Measurements from ENCODE around the gene PDCL3. TPM values are rescaled to one million over a fixed set of nuclear protein-coding genes. Genes with fewer than 3 reads are reported as not detected.

Gene PDCL3
- total and polyA plus RNA-seq, 7 experiments from 2014 or later = 16.6 to 63.4 (median 21.3) TPM

- Mint-ChIP-seq H3K4me3 (peak overlapping the region; percentile 67 to 81 (median 76)), H3K27me3 (peaks cover 0 to 2% (median 0%) of the 10 kb centered on the region in 5 donors), H3K36me3 (peaks cover 0 to 9% (median 0%) of the 10 kb centered on the region in 5 donors), H3K9me3 (peaks cover 0 to 4% (median 0%) of the 10 kb centered on the region in 11 donors), H3K27ac (peak overlapping the region; percentile 72 to 94 (median 90)), H3K4me1 (peaks cover 20 to 41% (median 30%) of the 10 kb centered on the region in 7 donors)
- no peaks in the 10 kb centered on the region for H3K36me3 ChIP-seq (ENCODE audit: control insufficient read depth in 2 of 3, insufficient read depth in 3 of 3, low read length in 3 of 3)
- DNase-seq = peak; percentile 13 to 43 (median 34)
- peaks cover 10 to 16% of the 10 kb centered on the region in 2 donors for H3K4me1 ChIP-seq (ENCODE audit: control insufficient read depth in 2 of 2, insufficient read depth in 2 of 2, low read length in 2 of 2)
- CTCF ChIA-PET = interaction anchor here (0.8 to 1.0 kb wide), 2 partner anchors 55 to 431 kb away, joined by 3 read pairs; no protein-coding TSS in a partner anchor
- POLR2A ChIA-PET = no interaction called here
- H3K27ac ChIP-seq (ENCODE audit: low read depth, low read length) = peak overlapping the region; percentile 61
- peak; percentile 80 for ATAC-seq
- H3K27me3 ChIP-seq (ENCODE audit: control insufficient read depth in 2 of 2, insufficient read depth in 2 of 2, low read length in 2 of 2) = no peaks in the 10 kb centered on the region
- no peaks in the 10 kb centered on the region for H3K9me3 ChIP-seq (ENCODE audit: control insufficient read depth in 2 of 3, low read length in 3 of 3)
- peak overlapping the region; percentile 49 for H3K4me3 ChIP-seq (ENCODE audit: low read length)
- intact Hi-C loops (cut with micrococcal nuclease) = loop anchor here (1.0 to 2.0 kb wide), 3 partner anchors 7 to 448 kb away; partner anchors contain the start of genes PDCL3 (in 2 of the 2) and RPL31 (in 1 of the 2)
These were observed 7.9 kb upstream of the PDCL3 start for GRCh38 chr2:100554798-100555407.

DNA sequence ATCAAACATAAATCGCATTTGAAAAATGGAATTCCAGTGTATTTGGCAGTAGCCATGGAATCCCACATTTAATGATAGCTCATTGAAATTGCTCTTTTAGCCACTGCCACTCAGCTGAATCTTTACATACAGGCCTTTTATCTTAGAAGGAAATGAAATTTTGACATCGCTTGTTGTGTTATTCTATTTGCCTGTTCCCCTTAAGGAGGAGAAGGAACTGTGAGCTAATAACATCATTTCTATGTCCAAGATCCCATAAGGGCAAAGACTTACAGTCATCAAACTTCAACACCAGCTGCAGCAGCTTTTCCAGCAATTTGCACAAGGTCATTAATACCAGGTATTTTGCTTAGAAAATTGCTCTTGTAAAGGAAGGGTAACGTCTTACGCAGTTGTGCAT, 6.0 kb upstream of the PDCL3 start:
- DNase-seq (no peak), ATAC-seq (no peak)
- Mint-ChIP-seq H3K4me1 (peaks cover 23 to 56% (median 43%) of the 10 kb centered on the region in 7 donors), H3K4me3 (no peak overlapping the region), H3K9me3 (peaks cover 0 to 4% (median 0%) of the 10 kb centered on the region in 11 donors), H3K36me3 (peaks cover 0 to 9% (median 0%) of the 10 kb centered on the region in 5 donors), H3K27me3 (no peaks in the 10 kb centered on the region), H3K27ac (peak overlapping the region in 4 of 9 donors; percentile 13 to 99 (median 60))
- peaks cover 16 to 23% of the 10 kb centered on the region in 2 donors for H3K4me1 ChIP-seq (ENCODE audit: control insufficient read depth in 2 of 2, insufficient read depth in 2 of 2, low read length in 2 of 2)
- H3K4me3 ChIP-seq (ENCODE audit: low read length) = no peak overlapping the region
- no peaks in the 10 kb centered on the region for H3K36me3 ChIP-seq (ENCODE audit: control insufficient read depth in 2 of 3, insufficient read depth in 3 of 3, low read length in 3 of 3)
- CTCF ChIA-PET = no interaction called here
- intact Hi-C loops (cut with micrococcal nuclease) = no loop called here
- POLR2A ChIA-PET = no interaction called here
- no peak overlapping the region for H3K27ac ChIP-seq (ENCODE audit: low read depth, low read length)
- H3K27me3 ChIP-seq (ENCODE audit: control insufficient read depth in 2 of 2, insufficient read depth in 2 of 2, low read length in 2 of 2) = no peaks in the 10 kb centered on the region
- no peaks in the 10 kb centered on the region for H3K9me3 ChIP-seq (ENCODE audit: control insufficient read depth in 2 of 3, low read length in 3 of 3)

DNA sequence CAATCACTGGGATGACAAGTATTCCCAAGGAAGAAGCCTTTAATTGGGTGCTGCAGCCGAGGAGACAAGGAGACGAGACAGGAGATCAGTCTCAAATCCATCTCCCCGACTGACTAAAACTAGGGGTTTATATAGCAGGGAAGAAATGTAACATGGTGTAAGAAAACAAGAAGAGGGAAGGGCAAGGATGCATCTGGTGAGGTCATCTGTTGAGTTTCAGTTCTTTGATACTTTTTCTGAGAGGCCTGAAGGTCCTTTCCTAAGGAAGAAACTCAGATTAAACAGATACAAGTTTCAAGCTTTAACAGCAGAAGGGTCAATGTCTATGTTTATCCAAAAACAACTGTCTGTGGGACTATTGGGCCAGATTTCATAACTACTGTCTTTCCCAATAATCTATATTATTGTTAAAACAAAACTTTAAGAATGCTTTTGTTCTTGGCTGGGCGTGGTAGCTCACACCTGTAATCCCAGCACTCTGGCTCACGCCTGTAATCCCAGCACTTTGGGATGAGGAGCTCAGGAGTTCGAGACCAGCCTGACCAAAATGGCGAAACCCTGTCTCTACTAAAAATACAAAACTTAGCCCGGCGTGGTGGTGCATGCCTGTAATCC, 2.5 kb upstream of the PDCL3 start:
- H3K27ac Mint-ChIP-seq = peak overlapping the region; percentile 65 to 99 (median 98)
- no peak for ATAC-seq
- DNase-seq = no peak
- ChIA-PET CTCF (no interaction called here), POLR2A (interaction anchor here (1.0 to 4.3 kb wide), 2 partner anchors 8 to 20 kb away, joined by 4 to 82 read pairs; no protein-coding TSS in a partner anchor)
- peaks cover 15 to 67% (median 43%) of the 10 kb centered on the region in 7 donors for H3K4me1 Mint-ChIP-seq
- Histone ChIP-seq H3K4me1 (ENCODE audit: control insufficient read depth in 2 of 2, insufficient read depth in 2 of 2, low read length in 2 of 2) (peaks cover 17% of the 10 kb centered on the region in 2 donors), H3K4me3 (ENCODE audit: low read length) (no peak overlapping the region), H3K9me3 (ENCODE audit: control insufficient read depth in 2 of 3, low read length in 3 of 3) (no peaks in the 10 kb centered on the region), H3K36me3 (ENCODE audit: control insufficient read depth in 2 of 3, insufficient read depth in 3 of 3, low read length in 3 of 3) (no peaks in the 10 kb centered on the region), H3K27ac (ENCODE audit: low read depth, low read length) (no peak overlapping the region), H3K27me3 (ENCODE audit: control insufficient read depth in 2 of 2, insufficient read depth in 2 of 2, low read length in 2 of 2) (no peaks in the 10 kb centered on the region)
- peaks cover 0 to 2% (median 0%) of the 10 kb centered on the region in 11 donors for H3K9me3 Mint-ChIP-seq
- H3K27me3 Mint-ChIP-seq = peaks cover 0 to 2% (median 0%) of the 10 kb centered on the region in 5 donors
- H3K4me3 Mint-ChIP-seq = peak overlapping the region in 1 of 10 donors; percentile 99
- intact Hi-C loops (cut with micrococcal nuclease) = loop anchor here in 1 of 2 donors (5.0 kb wide), 1 partner anchor 82 kb away; no protein-coding TSS in a partner anchor
- H3K36me3 Mint-ChIP-seq = peaks cover 0 to 4% (median 0%) of the 10 kb centered on the region in 5 donors

DNA sequence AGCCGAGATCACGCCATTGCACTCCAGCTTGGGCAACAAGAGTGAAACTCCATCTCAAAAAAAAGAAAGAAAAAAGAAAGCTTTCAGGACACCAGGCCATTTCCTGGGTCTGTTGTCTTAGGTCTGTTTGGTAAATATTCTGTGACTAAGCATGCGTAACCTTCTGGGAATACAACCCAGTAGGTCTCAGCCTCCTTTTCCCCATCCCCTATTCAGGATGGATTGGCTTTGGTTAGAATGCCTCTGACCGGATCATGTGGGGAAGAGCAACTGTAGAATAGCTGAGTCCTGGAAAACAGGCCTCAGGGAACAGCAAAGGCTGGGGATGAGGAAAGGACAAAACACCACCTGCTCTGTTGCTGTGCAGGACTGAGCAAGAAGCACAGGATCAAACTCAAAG, 1.6 kb upstream of the PDCL3 start:
- ATAC-seq (no peak), DNase-seq (no peak)
- no peaks in the 10 kb centered on the region for H3K27me3 ChIP-seq (ENCODE audit: control insufficient read depth in 2 of 2, insufficient read depth in 2 of 2, low read length in 2 of 2)
- H3K9me3 ChIP-seq (ENCODE audit: control insufficient read depth in 2 of 3, low read length in 3 of 3) = no peaks in the 10 kb centered on the region
- intact Hi-C loops (cut with micrococcal nuclease) = loop anchor here in 1 of 2 donors (5.0 kb wide), 1 partner anchor 81 kb away; no protein-coding TSS in a partner anchor
- H3K27ac ChIP-seq (ENCODE audit: low read depth, low read length) = peak overlapping the region; percentile 78
- Mint-ChIP-seq H3K36me3 (peaks cover 0 to 8% (median 4%) of the 10 kb centered on the region in 5 donors), H3K4me3 (peak overlapping the region in 9 of 10 donors; percentile 39 to 100 (median 94)), H3K27me3 (peaks cover 0 to 2% (median 0%) of the 10 kb centered on the region in 5 donors), H3K27ac (peak overlapping the region; percentile 97 to 99 (median 99)), H3K9me3 (peaks cover 0 to 2% (median 0%) of the 10 kb centered on the region in 11 donors), H3K4me1 (peaks cover 15 to 70% (median 47%) of the 10 kb centered on the region in 7 donors)
- CTCF ChIA-PET = interaction anchor here (0.5 kb wide), 1 partner anchor 180 kb away, joined by 4 read pairs; no protein-coding TSS in a partner anchor
- no peak overlapping the region for H3K4me3 ChIP-seq (ENCODE audit: low read length)
- H3K4me1 ChIP-seq (ENCODE audit: control insufficient read depth in 2 of 2, insufficient read depth in 2 of 2, low read length in 2 of 2) = peaks cover 15 to 16% of the 10 kb centered on the region in 2 donors
- H3K36me3 ChIP-seq (ENCODE audit: control insufficient read depth in 2 of 3, insufficient read depth in 3 of 3, low read length in 3 of 3) = peaks cover 0 to 2% (median 0%) of the 10 kb centered on the region in 3 experiments
- POLR2A ChIA-PET = interaction anchor here (0.6 to 4.3 kb wide), 4 partner anchors 9 to 450 kb away, joined by 3 to 82 read pairs (median 4); no protein-coding TSS in a partner anchor

DNA sequence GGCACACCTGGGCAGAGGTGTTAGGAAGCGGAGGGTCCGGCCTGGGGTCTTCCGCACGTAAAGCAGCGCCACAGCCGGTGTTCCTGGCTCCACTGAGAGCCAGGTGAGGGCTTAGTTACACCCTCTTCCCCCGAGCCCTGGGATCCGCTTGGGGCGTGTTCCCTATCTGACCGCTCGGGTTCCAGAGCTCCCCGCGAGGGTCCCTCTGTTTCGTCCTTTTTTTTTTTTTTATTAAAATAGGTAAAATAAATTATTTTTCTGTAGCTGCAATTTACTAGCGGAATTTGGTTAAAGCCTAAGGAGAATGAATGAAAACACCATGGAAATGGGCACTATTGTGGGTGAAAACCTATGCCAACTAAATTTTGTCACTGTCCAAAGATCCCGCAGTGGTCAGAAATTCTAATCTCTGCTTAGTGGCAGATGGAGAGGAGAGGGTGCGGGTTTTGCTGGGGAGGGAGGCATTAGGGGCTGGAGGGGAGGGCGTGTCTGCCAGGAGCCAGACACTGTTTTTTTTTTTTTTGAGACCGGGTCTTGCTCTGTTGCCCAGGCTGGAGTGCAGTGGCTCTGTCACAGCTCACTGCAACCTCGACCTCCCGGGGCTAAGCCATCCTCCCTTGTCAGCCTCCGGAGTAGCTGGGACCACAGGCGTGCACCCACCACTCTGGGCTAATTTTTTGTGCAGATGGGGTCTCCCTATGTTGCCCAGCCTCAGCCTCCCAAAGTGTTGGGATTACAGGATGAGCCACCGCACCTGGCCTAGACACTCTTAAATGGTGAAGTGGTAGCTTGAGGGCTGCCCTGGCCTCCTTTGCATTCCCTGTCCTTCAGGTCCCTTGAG, 834 bp downstream of the PDCL3 start:
- Mint-ChIP-seq H3K27ac (peak overlapping the region; percentile 89 to 99 (median 98)), H3K4me1 (peaks cover 16 to 69% (median 53%) of the 10 kb centered on the region in 7 donors), H3K9me3 (peaks cover 0 to 2% (median 0%) of the 10 kb centered on the region in 11 donors), H3K27me3 (peaks cover 0 to 2% (median 0%) of the 10 kb centered on the region in 5 donors), H3K4me3 (peak overlapping the region; percentile 85 to 100 (median 97)), H3K36me3 (peaks cover 12 to 30% (median 21%) of the 10 kb centered on the region in 5 donors)
- intact Hi-C loops (cut with micrococcal nuclease) = loop anchor here (1.0 to 5.0 kb wide), 7 partner anchors 79 to 1383 kb away; partner anchors contain the start of genes CNOT11 (in 2 of the 2), EIF5B (in 2 of the 2), TXNDC9 (in 2 of the 2) and MITD1 (in 1 of the 2)
- H3K36me3 ChIP-seq (ENCODE audit: control insufficient read depth in 2 of 3, insufficient read depth in 3 of 3, low read length in 3 of 3) = peaks cover 0 to 24% (median 4%) of the 10 kb centered on the region in 3 experiments
- peak overlapping the region; percentile 78 for H3K27ac ChIP-seq (ENCODE audit: low read depth, low read length)
- peak overlapping the region; percentile 99 for H3K4me3 ChIP-seq (ENCODE audit: low read length)
- H3K9me3 ChIP-seq (ENCODE audit: control insufficient read depth in 2 of 3, low read length in 3 of 3) = no peaks in the 10 kb centered on the region
- H3K4me1 ChIP-seq (ENCODE audit: control insufficient read depth in 2 of 2, insufficient read depth in 2 of 2, low read length in 2 of 2) = peaks cover 15 to 16% of the 10 kb centered on the region in 2 donors
- ChIA-PET POLR2A (interaction anchor here (0.6 to 4.3 kb wide), 14 partner anchors 10 to 1069 kb away, joined by 3 to 82 read pairs (median 4); partner anchors contain the start of gene RPL31), CTCF (interaction anchor here (0.6 to 1.3 kb wide), 4 partner anchors 17 to 641 kb away, joined by 3 to 8 read pairs (median 4); no protein-coding TSS in a partner anchor)
- ATAC-seq = no peak
- H3K27me3 ChIP-seq (ENCODE audit: control insufficient read depth in 2 of 2, insufficient read depth in 2 of 2, low read length in 2 of 2) = no peaks in the 10 kb centered on the region
- no peak for DNase-seq

All from naive thymus-derived CD4-positive, alpha-beta T cell (primary cell).